ENCODE measurements around the gene ACTR2.
"Not testable (repeated sequence)": the region's sequence is repeated elsewhere in the genome, so short reads cannot be mapped to it uniquely, and the experiment has no call there.

ACTR2 gene

GRCh38 chr2:65231121-65231520, 3.5 kb downstream of the ACTR2 start:
- DNase-seq, result no peak

- DNase-seq, result no peak
Observed at GRCh38 chr2:65231892-65232477, 4.4 kb downstream of the ACTR2 start.

GRCh38 chr2:65232636-65233035, 5.0 kb downstream of the ACTR2 start:
- DNase-seq, result no peak

- no peak for DNase-seq
Observed at GRCh38 chr2:65240657-65241056, 13.0 kb downstream of the ACTR2 start.

GRCh38 chr2:65244452-65244851, 16.8 kb downstream of the ACTR2 start:
- not testable (repeated sequence) for DNase-seq

GRCh38 chr2:65252640-65253039, 25.0 kb downstream of the ACTR2 start:
- no peak for DNase-seq

GRCh38 chr2:65255356-65255755, 27.7 kb downstream of the ACTR2 start:
- no peak for DNase-seq

GRCh38 chr2:65256054-65256453, 28.4 kb downstream of the ACTR2 start:
- DNase-seq, result no peak

GRCh38 chr2:65257866-65258265, 30.2 kb downstream of the ACTR2 start:
- DNase-seq, result not testable (repeated sequence)

GRCh38 chr2:65261676-65262075, 34.0 kb downstream of the ACTR2 start:
- no peak for DNase-seq

- DNase-seq, result no peak
Observed at GRCh38 chr2:65263262-65263661, 35.6 kb downstream of the ACTR2 start.

GRCh38 chr2:65263986-65264385, 36.4 kb downstream of the ACTR2 start:
- no peak for DNase-seq

GRCh38 chr2:65264821-65265670, 37.4 kb downstream of the ACTR2 start:
- DNase-seq, result peak; percentile 3 to 5

- no peak for DNase-seq
Observed at GRCh38 chr2:65265671-65266045, 38.0 kb downstream of the ACTR2 start.

- no peak for DNase-seq
Observed at GRCh38 chr2:65267008-65267407, 39.4 kb downstream of the ACTR2 start.

GRCh38 chr2:65268957-65269356, 41.3 kb downstream of the ACTR2 start:
- no peak for DNase-seq

- DNase-seq, result no peak
Observed at GRCh38 chr2:65273344-65273743, 45.7 kb downstream of the ACTR2 start.

GRCh38 chr2:65275141-65275915, 47.7 kb downstream of the ACTR2 start:
- no peak for DNase-seq

- no peak for DNase-seq
Observed at GRCh38 chr2:65276609-65277008, 49.0 kb downstream of the ACTR2 start.

- DNase-seq, result no peak
Observed at GRCh38 chr2:65277118-65277517, 49.5 kb downstream of the ACTR2 start.

- DNase-seq, result no peak
Observed at GRCh38 chr2:65277791-65278483, 50.3 kb downstream of the ACTR2 start.

GRCh38 chr2:65278531-65278981, 50.9 kb downstream of the ACTR2 start:
- DNase-seq, result no peak

GRCh38 chr2:65279756-65280155, 52.1 kb downstream of the ACTR2 start:
- DNase-seq, result no peak

Measured in activated CD4-positive, alpha-beta T cell treated with anti-CD3 and anti-CD28 coated beads for 4 hours (primary cell).